GM18520 (cell line): ENCODE data around the gene MOG.

Experiments
- ATAC-seq: cut with Tn5 transposase; IDR thresholded peaks from one replicate; pipeline ENCODE4 v1.9.1; 2021; ENCODE audit not compliant: unreplicated experiment

Gene MOG

GRCh38 chr6:29656798-29657197, at the start of gene MOG:
TSS of gene MOG (plus strand) at chr6:29657092. CDS start at chr6:29657210, 118 bp downstream.
- no peak for ATAC-seq

GRCh38 chr6:29608131-29608530, 48.8 kb upstream of the MOG start:
- no peak for ATAC-seq

GRCh38 chr6:29610540-29610939, 46.4 kb upstream of the MOG start:
- ATAC-seq = no peak

- no peak for ATAC-seq
These were observed 45.5 kb upstream of the MOG start for GRCh38 chr6:29611426-29611825.

GRCh38 chr6:29617782-29618554, 38.9 kb upstream of the MOG start:
- ATAC-seq = no peak

- ATAC-seq = no peak
These were observed 37.2 kb upstream of the MOG start for GRCh38 chr6:29619578-29620160.

- no peak for ATAC-seq
These were observed 36.3 kb upstream of the MOG start for GRCh38 chr6:29620630-29621029.

GRCh38 chr6:29624520-29624961, 32.4 kb upstream of the MOG start:
- ATAC-seq = no peak

- ATAC-seq = no peak
These were observed 31.5 kb upstream of the MOG start for GRCh38 chr6:29625337-29625930.

- ATAC-seq = no peak
These were observed 29.7 kb upstream of the MOG start for GRCh38 chr6:29626948-29627754.

GRCh38 chr6:29627755-29628418, 29.0 kb upstream of the MOG start:
- ATAC-seq = no peak

- ATAC-seq = no peak
These were observed 28.2 kb upstream of the MOG start for GRCh38 chr6:29628419-29629281.

- no peak for ATAC-seq
These were observed 27.3 kb upstream of the MOG start for GRCh38 chr6:29629571-29629970.

- ATAC-seq = no peak
These were observed 26.6 kb upstream of the MOG start for GRCh38 chr6:29630315-29630714.

GRCh38 chr6:29631209-29631810, 25.6 kb upstream of the MOG start:
- no peak for ATAC-seq

GRCh38 chr6:29631860-29632731, 24.8 kb upstream of the MOG start:
- no peak for ATAC-seq

- ATAC-seq = no peak
These were observed 23.9 kb upstream of the MOG start, which contains the start of gene GABBR1 for GRCh38 chr6:29632789-29633533. TSS of gene GABBR1 (minus strand) at chr6:29633183. CDS start at chr6:29632385, 798 bp downstream.

GRCh38 chr6:29633534-29633905, 23.4 kb upstream of the MOG start:
- no peak for ATAC-seq
